WTC11 (cell line): ENCODE results near the gene CLHC1.

Experiments used
- CBFB ChIP-seq: sonication (generic); formaldehyde crosslinking; IDR thresholded peaks from 2 replicates; pipeline ENCODE4 v1.8.1; 2022; ENCODE audit warnings: mild to moderate bottlenecking, low read depth, missing genetic modification reagents
- CREM ChIP-seq: sonication (generic); formaldehyde crosslinking; IDR thresholded peaks from 2 replicates; pipeline ENCODE4 v1.8.1; 2022; ENCODE audit warnings: mild to moderate bottlenecking, missing genetic modification reagents, moderate library complexity
- CTCF ChIP-seq: fragments of 200-600 bp; IDR thresholded peaks from 2 replicates; pipeline ENCODE4 v1.8.0; 2022; ENCODE audit warnings: antibody characterized with exemption
- FOXJ3 ChIP-seq: sonication (generic); formaldehyde crosslinking; IDR thresholded peaks from 2 replicates; pipeline ENCODE4 v1.9.0; 2021; ENCODE audit warnings: missing genetic modification reagents, mild to moderate bottlenecking, borderline replicate concordance
- FOXK1 ChIP-seq: sonication (generic); formaldehyde crosslinking; IDR thresholded peaks from 2 replicates; pipeline ENCODE4 v1.8.0; 2022; ENCODE audit warnings: mild to moderate bottlenecking, moderate library complexity, missing genetic modification reagents
- IRF2 ChIP-seq: sonication (generic); formaldehyde crosslinking; IDR thresholded peaks from 2 replicates; pipeline ENCODE4 v1.8.0; 2022; ENCODE audit warnings: low read depth, missing genetic modification reagents, borderline replicate concordance
- MAX ChIP-seq: sonication (generic); formaldehyde crosslinking; IDR thresholded peaks from 2 replicates; pipeline ENCODE4 v1.8.0; 2022; ENCODE audit warnings: mild to moderate bottlenecking, missing genetic modification reagents
- SOX15 ChIP-seq: fragments of 250-450 bp; sonication (Bioruptor Pico); IDR thresholded peaks from 2 replicates; pipeline ENCODE4 v1.9.0; 2021; ENCODE audit warnings: mild to moderate bottlenecking
- TEAD4 ChIP-seq: sonication (generic); formaldehyde crosslinking; IDR thresholded peaks from 2 replicates; pipeline ENCODE4 v1.8.0; 2022; ENCODE audit warnings: mild to moderate bottlenecking, missing genetic modification reagents

DNA sequence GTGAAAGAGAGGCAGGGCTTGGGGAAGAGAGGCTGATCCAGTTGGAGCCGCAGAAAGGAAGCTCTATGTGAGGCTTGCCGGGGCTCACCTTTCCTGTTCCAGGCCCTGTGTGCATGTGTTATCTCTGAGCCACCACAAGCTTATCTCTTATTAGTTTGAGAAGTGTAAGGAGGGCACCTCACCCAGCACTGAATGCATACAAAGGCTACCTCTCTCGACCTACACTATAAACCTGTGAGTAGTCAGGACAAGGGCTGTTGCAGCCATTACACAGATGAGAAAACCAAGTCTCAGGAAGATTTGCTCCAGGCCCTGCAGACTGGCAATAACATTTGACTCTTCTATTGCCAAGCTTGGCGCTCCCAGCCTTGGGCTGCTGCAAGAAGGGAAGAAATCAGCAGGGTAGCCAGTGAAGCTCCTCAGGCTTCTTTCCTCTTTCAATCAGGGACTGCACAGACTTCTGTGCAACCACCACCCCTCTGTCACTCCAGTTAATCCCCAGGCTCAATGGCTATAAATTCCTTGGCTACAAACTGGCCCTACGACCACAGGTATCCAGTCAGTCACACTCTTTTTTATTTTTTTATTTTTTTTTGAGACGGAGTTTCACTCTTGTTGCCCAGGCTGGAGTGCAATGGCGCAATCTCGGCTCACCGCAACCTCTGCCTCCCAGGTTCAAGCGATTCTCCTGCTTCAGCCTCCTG is 73.8 kb downstream of the CLHC1 start:
- TF ChIP-seq SOX15 (CRISPR knock-in tag): no peak
- no peak for TF ChIP-seq CTCF
- no peak for TF ChIP-seq IRF2 (CRISPR knock-in tag)
- TF ChIP-seq CBFB (CRISPR knock-in tag): no peak
- TF ChIP-seq TEAD4 (CRISPR knock-in tag): no peak
- no peak for TF ChIP-seq FOXK1
- no peak for TF ChIP-seq FOXJ3 (CRISPR knock-in tag)
- no peak for TF ChIP-seq MAX (CRISPR knock-in tag)
- no peak for TF ChIP-seq CREM (CRISPR knock-in tag)
